HG03457 (cell line): ENCODE measurements around the gene FRMD8.

Source experiments
- ATAC-seq: cut with Tn5 transposase; IDR thresholded peaks from one replicate; pipeline ENCODE4 v1.9.1; 2021; ENCODE audit warnings: moderate number of reproducible peaks; ENCODE audit not compliant: unreplicated experiment

The FRMD8 gene

DNA sequence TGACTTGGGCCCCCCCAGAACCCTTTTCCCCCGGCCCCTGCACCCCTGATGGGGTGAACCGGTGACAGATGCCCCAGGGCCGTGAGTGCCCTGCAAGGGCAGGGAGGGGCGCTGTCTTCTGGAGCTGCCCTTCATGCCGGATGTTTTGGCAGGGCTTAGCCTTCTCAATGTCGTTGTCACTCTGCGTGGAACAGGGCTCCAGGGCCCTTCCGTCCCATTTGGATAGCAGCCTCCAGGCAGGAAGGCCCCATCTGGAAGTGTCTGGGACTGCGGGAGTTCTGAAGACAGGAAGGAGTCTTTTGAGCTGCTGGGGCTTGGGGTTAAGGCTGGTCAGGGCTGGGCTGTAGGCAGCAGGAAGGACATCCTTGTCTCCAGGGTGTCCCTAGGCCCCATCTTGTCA, 4.6 kb downstream of the FRMD8 start:
- ATAC-seq, result no peak

DNA sequence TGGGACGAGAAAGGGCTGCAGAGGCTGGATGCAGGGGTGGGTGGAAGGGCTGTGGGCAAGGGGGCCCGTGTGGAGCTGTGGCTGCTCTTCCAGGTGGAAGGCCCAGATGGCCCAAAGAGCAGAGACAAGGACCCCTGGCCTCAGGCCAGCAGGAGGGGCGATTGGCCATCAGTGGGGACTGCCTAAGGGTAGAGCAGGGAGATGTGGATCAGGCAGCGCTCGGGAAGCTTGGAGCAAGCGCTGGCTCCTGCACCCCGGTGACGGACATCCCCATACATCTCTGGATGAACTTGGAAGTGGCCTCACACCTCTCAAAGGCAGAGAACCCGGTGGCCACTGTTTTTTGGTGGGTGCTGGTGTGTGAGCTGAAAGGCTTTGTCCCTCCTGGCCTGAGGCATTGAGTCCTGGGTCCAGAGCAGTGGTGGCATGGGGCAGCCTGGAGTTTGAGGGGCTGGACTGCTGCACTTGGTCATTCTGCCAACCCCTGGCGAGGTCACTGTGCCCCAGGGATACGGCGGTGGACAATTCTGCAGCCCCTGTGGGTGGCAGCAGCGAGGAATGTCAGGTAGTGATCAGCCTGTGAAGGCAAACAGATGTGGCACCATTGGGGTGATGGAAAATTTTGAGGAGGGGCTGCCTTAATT, 5.9 kb downstream of the FRMD8 start:
- ATAC-seq, result no peak

GRCh38 chr11:65392899-65393298, 6.5 kb downstream of the FRMD8 start:
- no peak for ATAC-seq

DNA sequence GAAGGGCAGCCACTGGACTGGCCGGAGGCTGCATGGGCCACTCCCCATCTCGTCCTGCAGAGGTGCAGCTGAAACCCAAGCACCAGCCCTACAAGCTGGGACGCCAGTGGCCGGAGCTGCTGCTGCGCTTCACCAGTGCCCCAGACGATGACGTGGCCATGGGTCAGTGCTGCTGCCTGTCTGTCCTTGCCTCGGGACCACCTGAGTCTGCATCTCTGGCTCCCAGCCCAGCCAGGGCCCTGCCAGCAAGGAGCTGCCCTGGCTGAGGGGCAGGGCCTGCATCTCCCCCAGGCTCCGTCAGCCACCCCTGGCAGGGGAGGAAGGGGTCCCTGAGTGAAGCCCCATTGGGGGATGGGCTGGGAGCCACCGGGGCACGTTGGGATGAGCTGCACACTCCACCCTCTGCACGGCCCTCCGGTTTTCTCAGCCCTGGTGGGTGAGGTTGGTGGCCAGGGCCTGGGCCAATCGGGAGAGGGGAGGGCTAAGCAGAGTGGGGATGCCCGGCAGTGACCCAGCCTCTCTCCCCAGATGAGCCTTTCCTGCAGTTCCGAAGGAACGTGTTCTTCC, 7.2 kb downstream of the FRMD8 start:
- no peak for ATAC-seq

GRCh38 chr11:65394125-65394536, 7.7 kb downstream of the FRMD8 start:
- no peak for ATAC-seq

- no peak for ATAC-seq
Measured at GRCh38 chr11:65395961-65396530, 9.6 kb downstream of the FRMD8 start.

DNA sequence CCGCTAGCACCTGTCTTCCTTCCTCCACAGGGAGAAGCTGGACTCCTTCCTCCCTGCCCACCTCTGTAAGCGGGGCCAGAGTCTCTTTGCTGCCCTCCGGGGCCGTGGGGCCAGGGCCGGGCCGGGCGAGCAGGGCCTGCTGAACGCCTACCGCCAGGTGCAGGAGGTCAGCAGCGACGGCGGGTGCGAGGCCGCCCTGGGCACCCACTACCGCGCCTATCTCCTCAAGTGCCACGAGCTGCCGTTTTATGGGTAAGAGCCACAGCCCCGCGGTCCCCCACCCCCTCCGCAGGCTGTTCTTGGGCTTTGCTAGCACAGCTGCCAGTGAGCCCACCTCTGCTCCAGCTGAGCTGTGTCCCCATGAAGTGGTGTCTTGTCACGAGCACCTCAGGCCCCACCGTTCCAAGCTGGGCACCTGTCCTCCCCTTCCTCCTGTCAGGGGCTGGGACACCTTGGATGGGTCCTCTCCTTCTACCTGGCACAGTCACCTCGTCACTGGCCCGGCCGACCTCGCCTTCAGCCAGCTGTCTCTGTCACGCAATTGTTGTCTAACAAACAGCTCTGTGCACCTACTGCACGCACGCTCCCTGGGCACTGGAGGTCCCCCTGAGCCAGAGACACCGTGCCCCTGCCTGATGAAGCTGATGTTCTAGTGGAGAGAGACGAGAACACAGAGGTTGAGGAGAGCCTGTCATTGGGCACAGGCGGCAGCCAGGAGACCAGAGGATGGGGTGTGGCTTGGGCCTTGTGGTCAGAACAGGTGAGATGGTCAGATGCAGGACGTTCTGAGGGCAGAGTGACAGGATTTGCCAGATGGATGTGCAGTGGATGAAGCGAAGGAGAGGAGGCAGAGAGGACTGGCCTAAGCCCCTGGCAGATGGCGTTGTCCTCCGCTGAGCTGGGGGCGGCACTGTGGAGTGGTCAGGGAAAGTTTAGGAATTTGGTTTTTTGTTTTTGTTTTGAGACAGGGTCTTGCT, 10.6 kb downstream of the FRMD8 start:
- no peak for ATAC-seq

DNA sequence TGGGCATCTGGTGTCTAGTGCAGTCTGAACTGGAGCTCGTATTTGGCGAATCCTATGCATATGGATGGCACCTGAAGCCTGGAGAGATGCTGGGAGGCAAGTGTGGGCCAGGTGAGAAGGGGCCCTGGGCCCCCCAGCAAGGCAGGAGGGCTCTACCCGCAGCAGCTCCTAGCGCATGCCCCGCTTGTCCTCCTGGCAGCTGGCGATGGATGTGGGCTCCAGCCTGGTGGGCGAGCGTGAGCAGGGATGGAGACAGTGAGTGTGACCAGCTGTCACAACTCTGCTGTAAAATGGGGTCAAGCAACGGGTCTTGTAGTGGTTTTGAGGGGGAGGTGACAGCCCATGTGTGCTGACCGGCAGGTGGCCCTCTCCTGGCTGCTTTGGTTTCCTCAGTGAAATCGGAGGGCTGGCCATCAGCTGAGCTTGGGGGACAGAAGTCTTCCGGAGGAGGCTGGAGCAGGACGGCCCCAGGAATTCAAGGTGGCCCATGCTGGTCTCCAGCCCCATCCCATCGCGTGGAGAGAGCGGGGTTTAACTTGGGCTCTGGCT, 12.0 kb downstream of the FRMD8 start:
- no peak for ATAC-seq

- no peak for ATAC-seq
Measured at GRCh38 chr11:65399249-65399648, 12.8 kb downstream of the FRMD8 start.

DNA sequence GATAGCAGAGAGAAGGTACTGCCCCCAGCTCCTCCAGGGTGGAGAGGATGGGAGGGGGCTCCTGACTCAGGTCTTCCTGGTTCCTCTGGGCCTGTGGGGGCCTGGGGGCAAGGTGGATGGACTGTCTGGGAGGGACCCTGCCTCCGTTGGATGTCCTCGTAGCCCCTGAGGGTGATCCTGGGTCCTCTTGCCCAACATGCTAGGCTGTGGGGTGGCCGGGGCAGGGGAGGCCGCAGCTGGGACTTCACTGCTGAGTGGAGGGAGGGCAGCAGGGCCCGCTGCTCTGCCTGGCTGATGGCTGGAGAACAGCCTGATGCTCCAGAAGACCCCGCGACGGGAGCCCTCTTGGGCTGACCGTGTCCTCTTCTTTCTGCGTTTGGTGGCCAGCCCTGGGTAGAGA, 13.4 kb downstream of the FRMD8 start:
- no peak for ATAC-seq

GRCh38 chr11:65400307-65401072, 14.1 kb downstream of the FRMD8 start:
- ATAC-seq, result no peak

DNA sequence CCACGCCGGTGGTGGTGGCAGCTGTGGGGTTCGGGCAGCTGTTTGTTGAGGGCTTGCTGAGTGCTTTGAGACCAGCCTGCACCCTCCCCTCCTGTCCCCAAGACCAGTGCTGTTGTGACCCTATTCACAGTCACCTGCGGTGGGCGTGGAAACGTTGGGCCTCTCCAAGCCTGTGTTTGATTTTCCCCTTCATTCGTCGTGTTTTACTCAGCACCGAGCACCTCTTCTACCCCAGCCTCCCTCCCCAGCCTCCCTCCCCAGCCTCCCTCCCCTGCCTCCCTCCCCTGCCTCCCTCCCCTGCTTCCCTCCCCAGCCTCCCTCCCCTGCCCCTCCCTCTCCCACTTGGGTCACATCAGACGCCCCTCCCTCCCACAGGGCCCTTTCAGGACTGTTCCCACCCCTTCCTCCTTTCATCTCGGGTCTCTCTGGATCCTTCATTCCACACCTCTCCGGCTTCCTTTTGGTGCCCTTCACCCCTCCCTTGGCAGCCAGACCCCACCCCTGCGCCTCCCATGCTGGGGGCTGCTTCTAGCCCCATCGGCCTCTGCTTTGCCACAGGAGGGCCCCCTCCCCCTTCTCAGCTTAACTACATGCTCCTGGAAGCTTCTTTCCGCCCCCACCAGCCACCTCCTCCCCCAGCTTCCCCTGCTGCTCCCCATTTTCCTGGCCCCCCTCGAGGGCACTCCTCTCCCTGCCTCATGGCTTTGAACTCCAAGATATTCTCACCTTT, 14.8 kb downstream of the FRMD8 start:
- no peak for ATAC-seq

DNA sequence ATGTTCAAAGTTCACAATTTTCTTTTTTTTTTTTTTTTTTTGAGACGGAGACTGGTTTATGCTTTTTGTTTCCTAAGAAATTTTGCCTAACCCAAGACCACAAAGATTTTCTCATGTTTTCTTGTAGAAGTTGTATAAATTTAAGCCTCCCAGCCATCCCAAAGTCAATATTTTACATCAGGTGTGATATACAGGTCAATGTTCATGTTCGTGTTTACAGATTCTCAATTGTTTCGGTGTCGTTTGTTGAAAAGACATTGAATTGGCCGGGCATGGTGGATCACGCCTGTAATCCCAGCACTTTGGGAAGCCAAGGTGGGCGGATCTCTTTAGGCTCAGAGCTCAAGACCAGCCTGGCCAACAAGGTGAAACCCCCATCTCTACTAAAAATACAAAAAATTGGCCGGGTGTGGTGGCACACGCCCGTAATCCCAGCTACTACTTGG, 15.4 kb downstream of the FRMD8 start:
- ATAC-seq, result no peak

GRCh38 chr11:65402790-65403189, 16.4 kb downstream of the FRMD8 start:
- no peak for ATAC-seq

GRCh38 chr11:65403607-65404121, 17.2 kb downstream of the FRMD8 start:
- ATAC-seq, result no peak

DNA sequence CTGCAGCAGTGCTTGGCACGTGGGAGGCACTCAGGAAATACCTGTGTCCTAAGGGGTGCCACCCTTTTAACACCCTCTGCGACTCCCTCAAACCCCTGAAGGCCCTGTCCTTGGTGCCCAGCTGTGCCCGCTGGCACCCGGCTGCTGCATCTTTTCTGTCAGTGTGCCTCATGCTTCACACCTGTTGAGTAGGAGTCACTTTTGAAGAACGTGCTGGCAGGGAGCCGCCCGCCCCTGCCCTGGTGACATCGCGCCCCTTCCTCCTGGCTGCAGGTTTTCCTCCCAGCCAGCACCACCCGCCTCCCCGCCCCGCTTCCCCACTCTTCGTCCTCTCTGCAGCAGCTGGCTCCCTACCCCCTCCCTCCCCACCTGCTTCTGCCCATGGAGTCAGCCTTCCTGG, 17.8 kb downstream of the FRMD8 start:
- ATAC-seq, result no peak

GRCh38 chr11:65404638-65405339, 18.4 kb downstream of the FRMD8 start:
- ATAC-seq, result no peak

- no peak for ATAC-seq
Measured at GRCh38 chr11:65410936-65411680, 24.7 kb downstream of the FRMD8 start.
